Activated T-cell treated with anti-CD3 and anti-CD28 coated beads, Interleukin-2, amount 50 U/mL, for 72 hours (primary cell): ENCODE results near the gene SLC9A8. TPM values are rescaled to one million over a fixed set of nuclear protein-coding genes. Genes with fewer than 3 reads are reported as not detected.
"Not testable (repeated sequence)": the region's sequence is repeated elsewhere in the genome, so short reads cannot be mapped to it uniquely, and the experiment has no call there.

Source experiments
- ATAC-seq, 2 donors: fragments of 150-1000 bp; cut with Tn5 transposase; replicated peaks in 1 of 2; 2 replicates each; pipeline ENCODE4 v1.10.0; 2021; ENCODE audit warnings: moderate library complexity in 2 of 2, mild to moderate bottlenecking in 1 of 2
- DNase-seq, 2 donors: peaks; one replicate each; pipeline ENCODE4 v3.0.0; 2021 to 2022; ENCODE audit warnings: mixed read lengths in 1 of 2
- H3K27ac Mint-ChIP-seq: one replicate; pipeline ENCODE4 v1.8.0; 2022; ENCODE audit warnings: mild to moderate bottlenecking, moderate library complexity, mixed read lengths
- H3K27me3 Mint-ChIP-seq: one replicate; pipeline ENCODE4 v1.8.0; 2022; ENCODE audit warnings: low read depth, mixed read lengths
- H3K36me3 Mint-ChIP-seq, 2 donors: one replicate each; pipeline ENCODE4 v1.8.0; 2022; ENCODE audit warnings: mixed read lengths in 2 of 2, mild to moderate bottlenecking in 1 of 2; ENCODE audit not compliant: insufficient read depth in 2 of 2
- H3K4me1 Mint-ChIP-seq: one replicate; pipeline ENCODE4 v1.8.0; 2022; ENCODE audit warnings: low read depth, mixed read lengths
- H3K4me3 Mint-ChIP-seq, 2 donors: one replicate each; pipeline ENCODE4 v1.8.0; 2022; ENCODE audit warnings: mild to moderate bottlenecking in 2 of 2, mixed read lengths in 2 of 2, moderate library complexity in 2 of 2
- H3K9me3 Mint-ChIP-seq, 2 donors: one replicate each; pipeline ENCODE4 v1.8.0; 2022; ENCODE audit warnings: mixed read lengths in 2 of 2
- total RNA-seq, 2 donors: library from RNA; stranded (reverse); gene quantifications; one replicate each; pipeline ENCODE4 v1.2.3, GENCODE V29; 2022

Gene SLC9A8
- total RNA-seq, 2 donors from 2014 or later = 19.0 to 19.9 TPM

DNA sequence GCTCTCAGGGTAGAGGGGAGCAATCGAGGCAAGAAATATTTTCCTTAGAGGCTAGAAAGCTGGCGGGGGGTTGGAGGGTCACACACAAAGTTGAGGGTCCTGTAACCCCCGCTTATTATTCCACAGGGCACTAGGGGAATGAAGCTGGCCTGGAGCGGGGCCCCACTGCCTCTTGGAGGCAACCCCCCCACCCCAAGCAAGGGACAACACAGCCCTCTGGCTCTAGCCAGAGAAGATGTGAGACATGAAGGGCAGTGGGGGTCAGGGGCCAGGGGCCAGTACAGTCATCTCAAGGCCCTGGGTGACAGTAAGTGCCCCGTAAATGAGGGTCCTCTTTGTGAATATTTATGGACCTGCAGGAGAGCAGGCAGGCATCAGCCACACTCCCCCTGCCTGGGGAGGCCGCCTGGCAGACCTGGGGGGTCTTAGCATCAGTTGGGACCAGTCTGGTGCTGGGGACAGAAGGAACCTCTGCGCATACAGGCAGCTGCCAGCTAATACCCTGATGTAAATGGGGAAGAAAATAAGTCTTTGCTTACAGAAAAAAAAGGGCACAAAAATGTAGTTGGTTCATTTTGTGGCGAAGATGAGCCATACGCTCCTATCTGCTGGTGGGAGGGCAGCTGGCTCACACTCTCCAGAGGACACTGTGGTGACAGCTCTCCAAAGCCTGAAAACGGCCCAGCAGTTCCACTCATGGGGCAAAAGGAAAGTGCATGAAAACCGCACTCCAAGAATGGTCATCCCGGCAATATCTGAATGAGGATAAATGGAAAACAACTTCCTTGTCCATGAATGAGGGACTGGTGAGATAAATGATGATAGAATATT lies 80.8 kb downstream of the SLC9A8 start:
- Mint-ChIP-seq H3K4me1 (peaks cover 46% of the 10 kb centered on the region), H3K27me3 (no peaks in the 10 kb centered on the region), H3K27ac (peak overlapping the region; percentile 96), H3K4me3 (peak overlapping the region; percentile 56 to 84), H3K9me3 (peaks cover 0 to 2% of the 10 kb centered on the region in 2 donors), H3K36me3 (peaks cover 2 to 7% of the 10 kb centered on the region in 2 donors)
- peak; percentile 58 to 67 for DNase-seq
- ATAC-seq = peak; percentile 83

DNA sequence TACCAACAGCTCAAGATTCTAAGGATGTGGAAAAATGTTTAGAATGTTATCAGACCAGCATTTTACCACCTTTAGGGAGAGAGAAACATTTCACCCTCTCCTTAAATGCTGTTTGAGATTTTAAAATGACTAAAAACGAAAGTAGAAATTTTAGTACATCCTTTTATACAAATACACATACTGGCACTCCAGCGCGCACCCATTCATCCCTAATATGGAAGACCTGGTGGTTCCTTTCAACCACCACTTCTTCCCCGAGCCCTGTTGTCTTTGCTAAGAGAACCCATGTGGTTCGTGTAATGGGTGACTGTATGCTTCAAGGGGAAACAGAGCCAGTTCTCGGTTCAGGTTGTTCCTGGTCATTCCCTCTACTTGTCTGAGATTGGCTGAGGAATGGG lies 81.4 kb downstream of the SLC9A8 start:
- peak overlapping the region; percentile 95 for H3K27ac Mint-ChIP-seq
- ATAC-seq = peak; percentile 68 to 74
- H3K9me3 Mint-ChIP-seq = peaks cover 0 to 2% of the 10 kb centered on the region in 2 donors
- peak; percentile 49 to 60 for DNase-seq
- peak overlapping the region; percentile 56 to 84 for H3K4me3 Mint-ChIP-seq
- no peaks in the 10 kb centered on the region for H3K27me3 Mint-ChIP-seq
- peaks cover 39% of the 10 kb centered on the region for H3K4me1 Mint-ChIP-seq
- H3K36me3 Mint-ChIP-seq = peaks cover 1 to 2% of the 10 kb centered on the region in 2 donors

DNA sequence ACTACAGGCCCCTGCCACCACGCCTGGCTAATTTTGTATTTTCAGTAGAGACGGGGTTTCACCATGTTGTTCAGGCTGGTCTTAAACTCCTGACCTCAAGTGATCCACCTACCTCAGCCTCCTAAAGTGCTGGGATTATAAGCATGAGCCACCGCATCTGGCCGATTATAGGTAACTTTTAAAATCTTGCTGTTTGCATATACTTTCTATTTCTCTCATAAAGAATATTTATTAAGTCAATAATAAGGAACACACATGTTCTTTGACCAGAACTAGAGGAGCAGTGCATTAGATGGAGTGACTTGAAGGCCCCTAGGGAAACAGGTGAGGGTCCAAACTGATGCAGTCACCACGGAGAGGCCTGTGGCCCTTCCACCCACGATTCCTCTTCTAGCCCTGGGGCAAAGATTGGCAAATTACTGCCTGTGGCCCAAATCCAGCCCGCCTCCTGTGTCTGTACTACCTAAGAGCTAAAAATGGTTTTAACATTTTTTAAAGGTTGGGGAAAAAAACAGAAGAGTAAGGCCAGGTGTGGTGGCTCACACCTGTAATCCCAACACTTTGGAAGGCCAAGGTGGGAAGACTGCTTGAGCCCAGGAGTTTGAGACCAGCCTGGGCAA lies 83.0 kb downstream of the SLC9A8 start:
- not testable (repeated sequence) for H3K4me3 Mint-ChIP-seq, H3K36me3 Mint-ChIP-seq

GRCh38 chr20:49896204-49896603 lies 83.6 kb downstream of the SLC9A8 start:
- no peak overlapping the region for H3K4me3 Mint-ChIP-seq
- H3K9me3 Mint-ChIP-seq = peaks cover 0 to 2% of the 10 kb centered on the region in 2 donors
- ATAC-seq (no peak), DNase-seq (no peak)
- no peaks in the 10 kb centered on the region for H3K27me3 Mint-ChIP-seq
- peaks cover 0 to 2% of the 10 kb centered on the region in 2 donors for H3K36me3 Mint-ChIP-seq
- H3K27ac Mint-ChIP-seq = no peak overlapping the region
- H3K4me1 Mint-ChIP-seq = peaks cover 37% of the 10 kb centered on the region

More for the DNA sequence above, 83.0 kb downstream of the SLC9A8 start:
- H3K27ac Mint-ChIP-seq, H3K27me3 Mint-ChIP-seq, H3K9me3 Mint-ChIP-seq, ATAC-seq, DNase-seq: not testable (repeated sequence)
- H3K4me1 Mint-ChIP-seq = peaks cover 37% of the 10 kb centered on the region

- Mint-ChIP-seq H3K36me3 (peaks cover 2 to 4% of the 10 kb centered on the region in 2 donors), H3K4me3 (no peak overlapping the region), H3K4me1 (peaks cover 3% of the 10 kb centered on the region), H3K27me3 (no peaks in the 10 kb centered on the region), H3K27ac (no peak overlapping the region), H3K9me3 (no peaks in the 10 kb centered on the region)
- no peak for DNase-seq
- no peak for ATAC-seq
Measured at GRCh38 chr20:49899541-49900383, 87.1 kb downstream of the SLC9A8 start.

DNA sequence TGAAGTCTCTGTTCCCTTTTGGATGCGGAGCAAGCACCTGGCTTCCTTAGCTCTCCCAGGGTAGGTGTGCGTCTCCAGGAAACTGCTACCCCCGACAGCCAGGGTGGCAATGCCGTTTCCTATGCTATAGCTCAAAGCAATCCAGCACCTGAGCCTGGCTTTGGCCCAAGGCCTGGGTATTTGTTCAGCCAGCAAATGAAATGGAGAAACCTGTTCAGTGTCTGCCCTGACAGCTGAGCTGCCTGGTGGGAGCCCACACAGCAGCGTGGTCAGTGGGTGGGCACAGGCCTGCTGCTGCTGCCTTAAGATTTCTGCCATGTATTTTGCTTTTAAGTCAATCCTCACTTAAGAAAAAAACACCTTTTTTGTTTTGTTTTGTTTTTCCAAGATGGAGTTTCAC lies 89.0 kb downstream of the SLC9A8 start:
- no peak overlapping the region for H3K4me3 Mint-ChIP-seq
- H3K9me3 Mint-ChIP-seq = no peaks in the 10 kb centered on the region
- H3K36me3 Mint-ChIP-seq = peaks cover 2 to 7% of the 10 kb centered on the region in 2 donors
- no peak overlapping the region for H3K27ac Mint-ChIP-seq
- no peaks in the 10 kb centered on the region for H3K4me1 Mint-ChIP-seq
- DNase-seq (no peak), ATAC-seq (no peak)
- H3K27me3 Mint-ChIP-seq = no peaks in the 10 kb centered on the region

- no peak for ATAC-seq
- no peaks in the 10 kb centered on the region for H3K27me3 Mint-ChIP-seq
- H3K27ac Mint-ChIP-seq = no peak overlapping the region
- no peak overlapping the region for H3K4me3 Mint-ChIP-seq
- H3K36me3 Mint-ChIP-seq = peaks cover 6 to 9% of the 10 kb centered on the region in 2 donors
- no peak for DNase-seq
- peaks cover 3% of the 10 kb centered on the region for H3K4me1 Mint-ChIP-seq
- no peaks in the 10 kb centered on the region for H3K9me3 Mint-ChIP-seq
Measured at GRCh38 chr20:49904440-49905214, 92.0 kb downstream of the SLC9A8 start.

GRCh38 chr20:49905415-49906091 lies 92.9 kb downstream of the SLC9A8 start:
- DNase-seq (no peak), ATAC-seq (no peak)
- H3K4me3 Mint-ChIP-seq = no peak overlapping the region
- H3K27ac Mint-ChIP-seq = no peak overlapping the region
- no peaks in the 10 kb centered on the region for H3K9me3 Mint-ChIP-seq
- no peaks in the 10 kb centered on the region for H3K27me3 Mint-ChIP-seq
- peaks cover 6 to 9% of the 10 kb centered on the region in 2 donors for H3K36me3 Mint-ChIP-seq
- H3K4me1 Mint-ChIP-seq = peaks cover 4% of the 10 kb centered on the region

DNA sequence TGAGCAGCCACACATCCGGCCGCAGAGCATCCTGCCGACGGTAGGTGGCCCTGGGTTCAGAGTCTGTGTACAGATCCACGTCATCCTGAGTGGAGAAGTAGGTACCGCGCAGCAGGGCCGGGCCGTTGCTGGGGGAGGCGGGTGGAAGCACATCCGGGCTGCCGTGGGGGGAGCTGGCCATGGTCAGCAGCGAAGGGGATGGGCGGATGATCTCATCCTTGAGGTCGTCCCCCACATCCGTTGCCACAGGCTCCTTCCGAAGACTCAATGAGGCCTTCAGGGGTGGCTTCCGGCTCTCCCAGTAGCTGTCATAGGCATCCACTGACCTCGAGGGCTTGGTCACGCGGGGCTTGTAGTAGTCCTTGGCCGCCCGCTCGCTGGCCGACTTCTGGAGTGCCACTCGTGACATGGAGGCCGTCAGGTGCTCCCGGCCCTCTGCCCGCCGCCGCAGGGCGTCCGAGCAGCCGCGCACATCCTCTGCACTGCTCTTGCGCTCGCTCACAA lies 93.5 kb downstream of the SLC9A8 start:
- no peak overlapping the region for H3K4me3 Mint-ChIP-seq
- peaks cover 4% of the 10 kb centered on the region for H3K4me1 Mint-ChIP-seq
- H3K9me3 Mint-ChIP-seq = no peaks in the 10 kb centered on the region
- ATAC-seq (no peak), DNase-seq (no peak)
- H3K27ac Mint-ChIP-seq = no peak overlapping the region
- H3K36me3 Mint-ChIP-seq = peaks cover 6 to 9% of the 10 kb centered on the region in 2 donors
- H3K27me3 Mint-ChIP-seq = no peaks in the 10 kb centered on the region

DNA sequence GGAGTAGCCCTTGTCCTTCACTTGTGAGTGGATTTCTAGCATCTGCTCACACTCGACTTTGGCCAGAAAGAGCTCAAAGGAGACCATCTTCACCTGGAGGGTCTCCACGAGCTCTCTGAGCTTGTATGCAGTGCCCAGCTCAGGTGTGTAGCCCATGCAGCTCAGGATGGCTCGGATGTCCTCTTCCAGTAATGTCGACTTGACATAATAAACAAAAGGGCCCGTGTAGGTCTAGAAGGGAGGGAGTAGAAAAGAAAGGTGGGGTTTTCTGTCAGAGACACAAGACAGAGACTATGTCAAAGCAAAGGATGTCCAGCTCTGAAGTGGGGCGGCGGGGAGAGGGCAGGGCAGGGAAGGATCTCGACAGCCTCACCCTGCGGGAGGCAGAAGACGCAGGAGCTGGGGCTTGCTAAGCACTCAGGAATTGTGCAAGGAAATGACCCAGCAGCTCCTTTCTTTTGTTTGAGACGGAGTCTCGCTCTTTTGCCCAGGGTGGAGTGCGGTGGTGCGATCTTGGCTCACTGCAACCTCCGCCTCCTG lies 94.1 kb downstream of the SLC9A8 start:
- no peak overlapping the region for H3K27ac Mint-ChIP-seq
- H3K4me3 Mint-ChIP-seq = no peak overlapping the region
- peaks cover 6 to 9% of the 10 kb centered on the region in 2 donors for H3K36me3 Mint-ChIP-seq
- no peak for DNase-seq
- no peaks in the 10 kb centered on the region for H3K27me3 Mint-ChIP-seq
- no peaks in the 10 kb centered on the region for H3K9me3 Mint-ChIP-seq
- H3K4me1 Mint-ChIP-seq = peaks cover 4% of the 10 kb centered on the region
- no peak for ATAC-seq

DNA sequence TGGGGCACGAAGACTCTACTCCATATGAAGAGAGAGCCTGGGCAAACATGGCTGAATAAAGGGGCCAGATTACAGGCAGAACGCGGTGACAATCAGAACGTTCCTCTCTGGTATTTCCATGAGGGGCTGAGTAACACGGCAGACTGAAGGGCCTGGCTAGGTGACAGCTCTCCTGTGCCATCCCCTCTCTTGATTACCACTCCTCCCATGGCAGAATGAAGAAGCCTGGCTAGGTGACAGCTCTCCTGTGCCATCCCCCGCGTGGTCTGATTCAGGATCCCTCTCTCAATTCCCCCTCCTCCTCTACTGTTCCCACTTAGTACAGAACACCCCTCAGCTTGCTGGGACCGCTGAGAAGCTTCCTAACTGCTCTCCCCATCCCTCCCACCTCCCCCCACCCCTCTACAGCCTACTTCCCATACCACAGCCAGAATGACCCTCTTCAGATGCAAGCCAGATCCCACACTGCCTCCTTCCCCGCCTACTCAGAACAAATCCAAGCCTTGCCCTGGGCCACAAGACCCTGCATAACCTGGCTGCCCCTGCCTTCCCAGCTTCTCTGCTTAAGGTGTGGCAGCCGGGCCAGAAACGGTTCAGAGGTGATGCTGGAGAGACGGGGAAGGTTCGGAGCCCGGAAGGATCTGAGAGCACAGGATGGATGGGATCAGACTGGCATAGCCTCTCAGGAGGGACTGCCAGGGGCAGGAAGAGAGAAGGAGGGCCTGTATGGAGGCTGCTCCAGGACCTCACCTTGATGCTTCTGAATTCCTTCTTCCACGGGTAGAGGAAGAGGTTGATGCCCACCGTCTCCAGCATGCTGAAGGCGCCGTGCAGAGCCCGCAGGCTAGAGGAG lies 95.0 kb downstream of the SLC9A8 start:
- no peak for ATAC-seq
- Mint-ChIP-seq H3K4me1 (peaks cover 8% of the 10 kb centered on the region), H3K27ac (no peak overlapping the region), H3K36me3 (peaks cover 6 to 8% of the 10 kb centered on the region in 2 donors), H3K27me3 (no peaks in the 10 kb centered on the region), H3K9me3 (no peaks in the 10 kb centered on the region), H3K4me3 (no peak overlapping the region)
- DNase-seq = no peak
